WERI-Rb-1 (cell line): ENCODE data around the gene RNF220.
"Not testable (repeated sequence)": the region's sequence is repeated elsewhere in the genome, so short reads cannot be mapped to it uniquely, and the experiment has no call there.

Experiments used
- DNase-seq: peaks from one replicate; pipeline ENCODE4 v3.0.0-alpha.2; 2020
- H3K27ac ChIP-seq: fragments of 250-450 bp; sonication (Bioruptor Pico); 2 replicates; pipeline ENCODE4 v1.5.1; 2020; ENCODE audit warnings: mild to moderate bottlenecking, moderate library complexity
- H3K27me3 ChIP-seq: fragments of 250-450 bp; sonication (Bioruptor Pico); 2 replicates; pipeline ENCODE4 v1.5.1; 2021; ENCODE audit warnings: mild to moderate bottlenecking, low read depth, moderate library complexity; ENCODE audit not compliant: insufficient read depth, severe bottlenecking
- H3K36me3 ChIP-seq: fragments of 250-450 bp; sonication (Bioruptor Pico); 2 replicates; pipeline ENCODE4 v1.5.1; 2020; ENCODE audit warnings: mild to moderate bottlenecking, moderate library complexity
- H3K4me3 ChIP-seq: 2 replicates; pipeline ENCODE4 v1.5.1; 2011; ENCODE audit warnings: low read depth, mild to moderate bottlenecking, control low read depth, low read length
- H3K9me3 ChIP-seq: fragments of 250-450 bp; sonication (Bioruptor Pico); 2 replicates; pipeline ENCODE4 v1.5.1; 2021; ENCODE audit warnings: mild to moderate bottlenecking, moderate library complexity; ENCODE audit not compliant: severe bottlenecking
- TF ChIP-seq, protein P1 (sequence below): IDR thresholded peaks from 2 replicates; pipeline ENCODE4 v1.5.1; 2011; ENCODE audit warnings: low read depth, mild to moderate bottlenecking, control low read depth, inconsistent platforms, low read length

RNF220 gene

DNA sequence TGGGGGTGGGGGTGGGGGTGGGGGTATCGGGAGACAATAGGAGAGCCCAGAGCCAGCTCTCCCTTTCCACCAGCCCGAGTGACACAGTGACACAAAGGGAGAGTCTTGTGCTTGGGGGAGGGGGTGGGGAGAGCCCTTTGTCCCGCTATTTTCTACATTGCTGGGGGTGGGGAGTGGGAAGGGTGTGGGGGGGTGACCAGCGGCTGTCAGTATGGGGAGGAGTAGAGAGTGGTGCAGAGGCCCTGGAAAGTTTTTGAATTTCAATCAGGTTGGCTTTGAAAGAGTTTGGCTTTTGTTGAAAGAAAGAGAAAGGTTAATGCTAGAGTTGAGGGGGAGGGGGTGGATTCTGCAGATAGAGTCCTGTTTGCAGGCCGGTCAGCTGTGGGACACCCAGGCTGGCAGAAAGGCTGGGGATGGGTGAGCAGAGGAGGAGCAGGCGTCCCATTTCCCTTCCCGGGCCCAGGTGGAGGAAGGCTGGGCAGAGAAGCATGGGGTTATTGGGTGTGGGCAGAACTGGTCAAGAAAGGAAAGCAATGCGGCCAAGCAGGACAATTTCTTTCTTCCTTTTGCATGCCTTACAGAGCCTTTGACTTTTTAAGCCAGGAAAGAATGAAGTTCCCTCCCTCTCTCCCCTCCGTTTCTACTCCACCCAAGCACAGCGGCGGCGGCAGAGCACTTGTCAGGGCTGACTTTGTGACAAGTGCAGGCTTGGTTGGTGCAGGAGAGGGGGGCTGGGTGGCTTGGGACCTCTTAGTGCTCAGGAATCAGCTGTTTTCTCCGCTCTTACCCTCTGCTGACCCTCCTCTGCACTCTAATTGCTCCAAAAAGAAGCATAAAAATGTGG lies 96.2 kb downstream of the RNF220 start:
- Histone ChIP-seq H3K27ac (peak overlapping the region; percentile 79), H3K4me3 (peak overlapping the region; percentile 19), H3K9me3 (no peaks in the 10 kb centered on the region), H3K36me3 (no peaks in the 10 kb centered on the region), H3K27me3 (no peaks in the 10 kb centered on the region)
- TF ChIP-seq, protein P1, sequence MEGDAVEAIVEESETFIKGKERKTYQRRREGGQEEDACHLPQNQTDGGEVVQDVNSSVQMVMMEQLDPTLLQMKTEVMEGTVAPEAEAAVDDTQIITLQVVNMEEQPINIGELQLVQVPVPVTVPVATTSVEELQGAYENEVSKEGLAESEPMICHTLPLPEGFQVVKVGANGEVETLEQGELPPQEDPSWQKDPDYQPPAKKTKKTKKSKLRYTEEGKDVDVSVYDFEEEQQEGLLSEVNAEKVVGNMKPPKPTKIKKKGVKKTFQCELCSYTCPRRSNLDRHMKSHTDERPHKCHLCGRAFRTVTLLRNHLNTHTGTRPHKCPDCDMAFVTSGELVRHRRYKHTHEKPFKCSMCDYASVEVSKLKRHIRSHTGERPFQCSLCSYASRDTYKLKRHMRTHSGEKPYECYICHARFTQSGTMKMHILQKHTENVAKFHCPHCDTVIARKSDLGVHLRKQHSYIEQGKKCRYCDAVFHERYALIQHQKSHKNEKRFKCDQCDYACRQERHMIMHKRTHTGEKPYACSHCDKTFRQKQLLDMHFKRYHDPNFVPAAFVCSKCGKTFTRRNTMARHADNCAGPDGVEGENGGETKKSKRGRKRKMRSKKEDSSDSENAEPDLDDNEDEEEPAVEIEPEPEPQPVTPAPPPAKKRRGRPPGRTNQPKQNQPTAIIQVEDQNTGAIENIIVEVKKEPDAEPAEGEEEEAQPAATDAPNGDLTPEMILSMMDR = no peak
- DNase-seq = no peak

DNA sequence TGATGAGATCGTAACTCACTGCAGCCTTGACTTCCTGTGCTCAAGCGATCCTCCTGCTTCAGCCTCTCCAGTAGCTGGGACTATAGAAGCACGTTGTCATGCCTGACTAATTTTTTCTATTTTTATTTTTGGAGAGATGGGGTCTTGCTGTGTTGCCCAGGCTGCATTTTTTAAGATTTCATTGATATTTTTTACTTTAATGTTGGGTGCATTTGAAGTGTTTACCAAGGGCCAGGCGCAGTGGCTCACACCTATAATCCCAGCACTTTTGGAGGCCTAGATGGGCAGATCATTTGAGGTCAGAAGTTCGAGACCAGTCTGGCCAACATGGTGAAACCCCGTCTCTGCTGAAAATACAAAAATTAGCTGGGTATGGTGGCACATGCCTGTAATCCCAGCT lies 97.8 kb downstream of the RNF220 start:
- H3K4me3 ChIP-seq, H3K27ac ChIP-seq, H3K36me3 ChIP-seq, DNase-seq, H3K9me3 ChIP-seq, H3K27me3 ChIP-seq: not testable (repeated sequence)

DNA sequence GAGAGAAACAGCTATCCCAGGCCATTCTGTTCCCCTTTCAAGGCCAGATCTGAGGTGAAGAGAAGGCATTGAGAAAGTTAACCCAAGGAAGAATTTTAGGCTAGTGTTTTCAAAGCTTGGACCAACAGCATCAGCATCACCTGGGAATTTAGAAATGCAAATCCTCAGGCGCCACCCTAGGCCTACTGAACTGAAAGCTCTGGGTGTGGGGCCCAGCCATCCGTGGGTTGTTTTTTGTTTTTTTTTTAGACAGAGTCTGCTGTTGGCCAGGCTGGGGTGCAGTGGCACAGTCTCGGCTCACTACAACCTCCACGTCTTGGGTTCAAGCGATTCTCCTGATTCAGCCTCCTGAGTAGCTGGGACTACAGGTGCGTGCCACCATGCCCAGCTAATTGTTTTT lies 98.6 kb downstream of the RNF220 start:
- Histone ChIP-seq H3K36me3 (no peaks in the 10 kb centered on the region), H3K9me3 (no peaks in the 10 kb centered on the region), H3K27ac (no peak overlapping the region), H3K4me3 (no peak overlapping the region), H3K27me3 (no peaks in the 10 kb centered on the region)
- TF ChIP-seq, protein P1 = no peak
- no peak for DNase-seq

DNA sequence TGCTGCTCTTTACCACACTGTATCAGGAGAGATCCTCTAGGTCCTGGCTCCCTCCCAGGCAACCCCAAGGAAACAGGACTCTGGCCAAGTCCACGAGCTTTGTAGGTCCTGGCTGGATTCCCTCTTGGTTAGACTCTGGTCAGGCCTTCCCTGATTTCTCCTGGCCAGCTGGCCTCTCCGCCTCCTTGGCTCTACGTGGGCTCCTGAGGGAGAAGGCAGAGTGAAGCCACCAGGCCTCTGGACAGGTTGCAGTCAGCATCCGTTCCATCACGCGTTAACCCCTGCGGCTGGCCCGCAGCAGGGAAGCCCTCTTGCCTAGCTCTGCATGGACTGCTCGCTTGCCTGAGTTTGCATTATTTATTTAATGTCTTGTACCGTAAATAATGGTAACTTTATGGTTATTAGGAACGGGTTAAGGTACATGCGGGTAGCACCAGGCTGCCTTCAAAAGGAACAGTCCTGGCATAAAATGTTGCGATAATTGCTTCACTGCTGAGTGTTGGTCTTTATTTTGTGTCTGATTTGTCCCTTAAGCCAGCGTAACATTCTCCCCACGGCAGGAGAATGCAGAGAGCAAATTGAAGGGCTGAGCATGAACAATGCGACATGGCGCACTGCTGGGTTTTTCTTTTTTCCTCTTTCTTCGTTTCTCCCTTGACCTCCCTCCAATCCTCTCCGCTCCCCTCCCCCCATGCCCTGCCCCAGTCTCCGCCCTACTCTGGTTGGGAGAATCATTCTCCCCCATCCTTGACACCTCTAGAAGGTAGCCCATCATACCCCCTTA lies 100.3 kb downstream of the RNF220 start:
- no peaks in the 10 kb centered on the region for H3K36me3 ChIP-seq
- TF ChIP-seq, protein P1 = no peak
- no peaks in the 10 kb centered on the region for H3K9me3 ChIP-seq
- no peak overlapping the region for H3K4me3 ChIP-seq
- DNase-seq = no peak
- H3K27ac ChIP-seq = no peak overlapping the region
- H3K27me3 ChIP-seq = no peaks in the 10 kb centered on the region

DNA sequence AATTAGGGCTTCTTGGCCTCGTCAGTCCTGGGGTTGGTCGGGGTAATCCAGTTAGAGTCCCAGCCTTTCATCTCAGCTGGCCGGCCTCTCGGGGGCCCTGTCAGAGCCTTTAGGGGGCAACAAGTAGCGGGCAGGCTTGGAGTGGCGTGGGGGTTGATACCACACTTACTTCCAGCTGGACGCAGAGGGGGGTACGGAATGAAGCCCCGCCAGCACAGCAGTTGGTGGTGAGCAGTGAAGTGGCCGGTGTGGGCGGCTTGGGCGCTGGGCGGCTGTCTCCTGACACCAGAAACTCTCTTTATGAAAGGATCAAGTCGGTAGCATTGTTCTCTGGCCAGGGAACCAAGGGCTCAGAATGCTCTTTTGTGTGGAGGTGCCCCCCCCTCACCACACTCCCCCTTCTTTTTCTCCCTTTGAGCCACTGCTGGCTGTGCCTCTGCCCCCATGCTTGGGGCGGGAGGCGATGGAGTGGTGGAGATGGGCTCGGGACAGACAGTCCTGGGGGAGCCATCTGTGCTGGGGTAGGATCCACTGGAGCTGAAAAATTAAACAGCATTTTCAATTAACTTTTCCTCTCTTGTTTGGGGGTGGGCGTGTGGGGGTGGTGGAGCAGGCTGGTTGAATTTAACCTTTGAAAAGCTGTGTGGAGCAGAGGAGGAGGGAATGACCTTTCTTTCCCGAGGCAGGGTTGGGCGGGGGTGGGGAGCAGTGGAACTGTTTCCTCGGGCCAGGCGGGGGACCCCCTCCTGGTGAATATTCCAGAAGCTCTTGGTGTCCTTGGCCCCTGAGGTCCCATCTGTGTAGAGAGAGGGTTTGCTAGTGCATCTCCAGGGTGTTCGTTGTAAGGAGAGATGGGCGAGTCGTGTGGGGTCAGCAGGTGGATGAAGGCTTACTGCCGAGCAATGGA lies 102.7 kb downstream of the RNF220 start:
- DNase-seq = no peak
- H3K27ac ChIP-seq = no peak overlapping the region

More for the DNA sequence above, 102.7 kb downstream of the RNF220 start:
- TF ChIP-seq, protein P1 = no peak
- H3K36me3 ChIP-seq = no peaks in the 10 kb centered on the region
- H3K9me3 ChIP-seq = no peaks in the 10 kb centered on the region
- no peaks in the 10 kb centered on the region for H3K27me3 ChIP-seq
- no peak overlapping the region for H3K4me3 ChIP-seq
